ENCODE results near the gene PSMG4. TPM values are rescaled to one million over a fixed set of nuclear protein-coding genes. Genes with fewer than 3 reads are reported as not detected.

PSMG4 gene
- total and polyA plus RNA-seq, 10 of the 15 experiments (the other 5 are each of a cell fraction or from before 2014, with no cell fraction given): 7.1 to 62.6 (median 29.8) TPM

DNA sequence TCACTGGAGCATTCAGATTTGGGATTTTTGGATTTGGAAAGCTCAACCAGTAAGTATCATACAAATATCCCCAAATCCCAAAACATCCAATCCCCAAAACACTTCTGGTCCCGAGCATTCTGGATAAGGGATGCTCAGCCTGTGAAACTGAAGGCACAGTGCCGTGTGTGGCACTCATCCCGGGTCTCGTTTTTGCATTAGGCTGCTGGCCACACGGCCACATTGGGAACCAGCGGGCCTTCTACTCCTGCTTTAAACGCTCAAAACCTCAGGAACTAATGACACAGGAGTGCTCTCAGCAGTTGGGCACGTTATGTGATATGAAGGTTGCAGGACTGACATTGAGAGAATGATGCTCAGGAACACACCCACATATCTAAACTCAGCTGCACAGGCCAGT lies 35.6 kb downstream of the PSMG4 start:
- Histone ChIP-seq H3K9ac (ENCODE audit: control insufficient read depth, insufficient read depth, low read length) (no peak overlapping the region), H4K20me1 (ENCODE audit: control insufficient read depth, insufficient read depth) (no peaks in the 10 kb centered on the region), H3K79me2 (ENCODE audit: control insufficient read depth, insufficient read depth, low read length) (no peaks in the 10 kb centered on the region), H3K36me3 (ENCODE audit: control insufficient read depth in 2 of 2, insufficient read depth in 2 of 2, low read length in 1 of 2) (no peaks in the 10 kb centered on the region), H2AFZ (ENCODE audit: control insufficient read depth, low read depth, low read length) (no peak overlapping the region), H3K4me1 (ENCODE audit: control insufficient read depth, insufficient read depth, low read length) (no peaks in the 10 kb centered on the region), H3K27ac (ENCODE audit: control insufficient read depth, insufficient read depth) (no peak overlapping the region), H3K9me3 (replicated peaks; ENCODE audit: control insufficient read depth, insufficient read depth, low read length) (no peaks in the 10 kb centered on the region), H3K4me2 (ENCODE audit: control insufficient read depth, insufficient read depth) (no peak overlapping the region), H3K4me3 (no peak overlapping the region), H3K27me3 (replicated peaks in 1 of 2; ENCODE audit: control insufficient read depth in 2 of 2, insufficient read depth in 2 of 2, low read length in 1 of 2) (no peaks in the 10 kb centered on the region)
- 40% methylated on average over 8 of the region's 8 CpGs for WGBS (ENCODE audit: insufficient coverage, insufficient replicate concordance, low lambda C conversion rate, missing lambda C conversion rate)
- FAIRE-seq (no peak), DNase-seq (ENCODE audit: low read depth, low spot score) (no peak), ATAC-seq (no peak)
- RAD21 ChIA-PET (ENCODE audit: unreplicated experiment): no interaction called here
- CTCF ChIA-PET: no interaction called here
- TF ChIP-seq RCOR1 (conservative IDR thresholded peaks at IDR 0.05; ENCODE audit: low read depth, low read length): no peak
- no peak for TF ChIP-seq ZSCAN29 (IDR thresholded peaks at IDR 0.05)
- intact Hi-C loops (cut with micrococcal nuclease; ENCODE audit: unreplicated experiment): no loop called here
- in situ Hi-C loops (cut with MboI): no loop called here
- POLR2A ChIA-PET: no interaction called here
- SMC1A ChIA-PET (ENCODE audit: uncharacterized antibody, unreplicated experiment): no interaction called here
- no TSS peak for BruUV-seq (replicated peaks)

DNA sequence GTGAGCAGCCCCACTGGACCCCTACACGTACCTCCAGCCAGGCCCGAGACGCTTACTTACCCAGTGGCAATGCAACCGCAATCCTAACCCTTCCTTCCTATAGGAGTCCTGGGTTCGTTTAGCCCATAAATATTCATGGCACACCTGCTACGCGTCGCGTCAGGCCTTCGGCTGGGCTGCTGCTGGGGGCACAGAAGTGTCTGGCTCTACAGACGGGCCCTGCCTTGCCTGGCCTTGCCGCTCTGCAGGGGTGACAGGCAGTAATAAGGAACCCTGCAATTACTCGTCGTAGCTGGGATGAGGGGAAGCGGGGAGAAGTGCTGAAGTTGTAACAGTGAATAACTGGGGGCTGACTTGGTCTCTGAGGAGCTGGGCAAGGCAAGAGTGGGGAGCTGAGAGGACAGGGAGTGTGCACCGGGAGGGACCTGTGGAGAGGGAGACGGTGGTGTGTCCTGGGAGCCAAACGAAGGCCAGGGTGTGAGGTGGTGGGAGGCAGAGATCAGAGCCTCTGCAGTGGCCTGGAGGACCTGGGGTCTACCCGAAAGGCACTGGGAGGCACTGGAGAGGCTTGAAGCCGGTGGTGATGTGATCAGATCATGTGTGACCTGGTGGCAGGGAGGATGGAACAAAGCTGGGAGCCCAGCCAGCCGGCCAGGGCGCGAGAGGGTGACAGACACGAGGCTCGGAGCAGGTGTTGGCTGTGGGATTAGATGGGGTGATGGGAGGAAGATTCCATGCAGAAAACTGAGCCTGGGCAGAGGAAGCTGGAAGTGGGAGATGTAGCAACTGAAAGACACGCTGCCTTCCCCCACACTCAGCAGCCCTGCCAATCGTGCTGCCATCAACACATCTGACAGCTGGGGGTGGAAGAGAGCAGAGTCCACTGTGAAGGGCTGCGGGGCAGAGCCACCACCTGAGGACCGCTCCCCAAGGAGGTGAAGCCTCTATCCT lies 36.4 kb downstream of the PSMG4 start:
- SMC1A ChIA-PET (ENCODE audit: uncharacterized antibody, unreplicated experiment): interaction anchor here (0.8 to 1.2 kb wide), 3 partner anchors 29 to 62 kb away, joined by 3 to 4 read pairs (median 4); no protein-coding TSS in a partner anchor
- Histone ChIP-seq H3K9ac (ENCODE audit: control insufficient read depth, insufficient read depth, low read length) (no peak overlapping the region), H3K27me3 (replicated peaks in 1 of 2; ENCODE audit: control insufficient read depth in 2 of 2, insufficient read depth in 2 of 2, low read length in 1 of 2) (no peaks in the 10 kb centered on the region), H3K27ac (ENCODE audit: control insufficient read depth, insufficient read depth) (no peak overlapping the region), H3K9me3 (replicated peaks; ENCODE audit: control insufficient read depth, insufficient read depth, low read length) (no peaks in the 10 kb centered on the region), H3K4me1 (ENCODE audit: control insufficient read depth, insufficient read depth, low read length) (no peaks in the 10 kb centered on the region), H4K20me1 (ENCODE audit: control insufficient read depth, insufficient read depth) (no peaks in the 10 kb centered on the region), H3K79me2 (ENCODE audit: control insufficient read depth, insufficient read depth, low read length) (no peaks in the 10 kb centered on the region), H3K4me2 (ENCODE audit: control insufficient read depth, insufficient read depth) (no peak overlapping the region), H2AFZ (ENCODE audit: control insufficient read depth, low read depth, low read length) (no peak overlapping the region), H3K36me3 (ENCODE audit: control insufficient read depth in 2 of 2, insufficient read depth in 2 of 2, low read length in 1 of 2) (no peaks in the 10 kb centered on the region), H3K4me3 (no peak overlapping the region)
- intact Hi-C loops (cut with micrococcal nuclease; ENCODE audit: unreplicated experiment): no loop called here
- 0 out of 2 replicates have a peak, but pooled peaks have one; percentile 22 for TF ChIP-seq RAD21 (IDR thresholded peaks at IDR 0.05; ENCODE audit: insufficient read depth, low read depth, low read length)
- TF ChIP-seq, protein P1, sequence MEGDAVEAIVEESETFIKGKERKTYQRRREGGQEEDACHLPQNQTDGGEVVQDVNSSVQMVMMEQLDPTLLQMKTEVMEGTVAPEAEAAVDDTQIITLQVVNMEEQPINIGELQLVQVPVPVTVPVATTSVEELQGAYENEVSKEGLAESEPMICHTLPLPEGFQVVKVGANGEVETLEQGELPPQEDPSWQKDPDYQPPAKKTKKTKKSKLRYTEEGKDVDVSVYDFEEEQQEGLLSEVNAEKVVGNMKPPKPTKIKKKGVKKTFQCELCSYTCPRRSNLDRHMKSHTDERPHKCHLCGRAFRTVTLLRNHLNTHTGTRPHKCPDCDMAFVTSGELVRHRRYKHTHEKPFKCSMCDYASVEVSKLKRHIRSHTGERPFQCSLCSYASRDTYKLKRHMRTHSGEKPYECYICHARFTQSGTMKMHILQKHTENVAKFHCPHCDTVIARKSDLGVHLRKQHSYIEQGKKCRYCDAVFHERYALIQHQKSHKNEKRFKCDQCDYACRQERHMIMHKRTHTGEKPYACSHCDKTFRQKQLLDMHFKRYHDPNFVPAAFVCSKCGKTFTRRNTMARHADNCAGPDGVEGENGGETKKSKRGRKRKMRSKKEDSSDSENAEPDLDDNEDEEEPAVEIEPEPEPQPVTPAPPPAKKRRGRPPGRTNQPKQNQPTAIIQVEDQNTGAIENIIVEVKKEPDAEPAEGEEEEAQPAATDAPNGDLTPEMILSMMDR (IDR thresholded peaks at IDR 0.05 in 2 of 3, conservative IDR thresholded peaks at IDR 0.05 in 1 of 3; ENCODE audit: control insufficient read depth in 2 of 3, extremely low read depth in 1 of 3, insufficient read depth in 1 of 3, low read depth in 3 of 3, low read length in 3 of 3): peak in 1 of 3 experiments; percentile 3; a peak in 1 of 6 replicates
- no peak for TF ChIP-seq MEF2A (IDR thresholded peaks at IDR 0.05; ENCODE audit: insufficient read depth, low read depth, low read length)
- TF ChIP-seq, protein P2, sequence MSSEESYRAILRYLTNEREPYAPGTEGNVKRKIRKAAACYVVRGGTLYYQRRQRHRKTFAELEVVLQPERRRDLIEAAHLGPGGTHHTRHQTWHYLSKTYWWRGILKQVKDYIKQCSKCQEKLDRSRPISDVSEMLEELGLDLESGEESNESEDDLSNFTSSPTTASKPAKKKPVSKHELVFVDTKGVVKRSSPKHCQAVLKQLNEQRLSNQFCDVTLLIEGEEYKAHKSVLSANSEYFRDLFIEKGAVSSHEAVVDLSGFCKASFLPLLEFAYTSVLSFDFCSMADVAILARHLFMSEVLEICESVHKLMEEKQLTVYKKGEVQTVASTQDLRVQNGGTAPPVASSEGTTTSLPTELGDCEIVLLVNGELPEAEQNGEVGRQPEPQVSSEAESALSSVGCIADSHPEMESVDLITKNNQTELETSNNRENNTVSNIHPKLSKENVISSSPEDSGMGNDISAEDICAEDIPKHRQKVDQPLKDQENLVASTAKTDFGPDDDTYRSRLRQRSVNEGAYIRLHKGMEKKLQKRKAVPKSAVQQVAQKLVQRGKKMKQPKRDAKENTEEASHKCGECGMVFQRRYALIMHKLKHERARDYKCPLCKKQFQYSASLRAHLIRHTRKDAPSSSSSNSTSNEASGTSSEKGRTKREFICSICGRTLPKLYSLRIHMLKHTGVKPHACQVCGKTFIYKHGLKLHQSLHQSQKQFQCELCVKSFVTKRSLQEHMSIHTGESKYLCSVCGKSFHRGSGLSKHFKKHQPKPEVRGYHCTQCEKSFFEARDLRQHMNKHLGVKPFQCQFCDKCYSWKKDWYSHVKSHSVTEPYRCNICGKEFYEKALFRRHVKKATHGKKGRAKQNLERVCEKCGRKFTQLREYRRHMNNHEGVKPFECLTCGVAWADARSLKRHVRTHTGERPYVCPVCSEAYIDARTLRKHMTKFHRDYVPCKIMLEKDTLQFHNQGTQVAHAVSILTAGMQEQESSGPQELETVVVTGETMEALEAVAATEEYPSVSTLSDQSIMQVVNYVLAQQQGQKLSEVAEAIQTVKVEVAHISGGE (CRISPR knock-in tag; IDR thresholded peaks at IDR 0.05): no peak
- RAD21 ChIA-PET (ENCODE audit: unreplicated experiment): no interaction called here
- POLR2A ChIA-PET: no interaction called here
- peak; percentile 46; the same call in 1 of the 3 replicates for ATAC-seq
- WGBS (ENCODE audit: insufficient coverage, insufficient replicate concordance, low lambda C conversion rate, missing lambda C conversion rate): 53% methylated on average over 29 of the region's 29 CpGs
- CTCF ChIA-PET: interaction anchor here (1.0 to 1.5 kb wide), 2 partner anchors 159 to 437 kb away, joined by 4 to 6 read pairs; no protein-coding TSS in a partner anchor
- DNase-seq (ENCODE audit: low read depth, low spot score): no peak
- no peak for FAIRE-seq
- in situ Hi-C loops (cut with MboI): no loop called here
- BruUV-seq (replicated peaks): no TSS peak

All from GM12878 (cell line).